HepG2 (cell line): ENCODE results near the gene ZNF624. TPM values are rescaled to one million over a fixed set of nuclear protein-coding genes. Genes with fewer than 3 reads are reported as not detected.

ENCODE experiments used
- AGO1 ChIP-seq: fragments of 200-400 bp; formaldehyde crosslinking; IDR thresholded peaks from 2 replicates; pipeline ENCODE4 v1.6.1; 2017; ENCODE audit warnings: mild to moderate bottlenecking, low read depth, low read length, moderate library complexity; ENCODE audit not compliant: poor library complexity, severe bottlenecking
- CCAR2 ChIP-seq: fragments of 200-400 bp; formaldehyde crosslinking; optimal IDR thresholded peaks from 2 replicates; pipeline ENCODE3; 2018; ENCODE audit warnings: low read depth, mild to moderate bottlenecking, low read length, moderate library complexity
- CENPX ChIP-seq: sonication (generic); formaldehyde crosslinking; IDR thresholded peaks from 2 replicates; pipeline ENCODE4 v1.9.0; 2021; ENCODE audit warnings: mild to moderate bottlenecking, missing genetic modification reagents, moderate library complexity
- GABPB1 ChIP-seq: IDR thresholded peaks from 2 replicates; pipeline ENCODE4 v1.6.1; 2016; ENCODE audit warnings: mild to moderate bottlenecking, missing genetic modification reagents, moderate library complexity, missing compliant biosample characterization
- HHEX ChIP-seq: IDR thresholded peaks from 2 replicates; pipeline ENCODE4 v1.6.1; 2016; ENCODE audit warnings: control low read depth
- RFXANK ChIP-seq: IDR thresholded peaks from 2 replicates; pipeline ENCODE4 v1.6.1; 2016
- SKIL ChIP-seq: sonication (generic); formaldehyde crosslinking; IDR thresholded peaks from 2 replicates; pipeline ENCODE4 v1.8.0; 2022; ENCODE audit warnings: missing genetic modification reagents, mild to moderate bottlenecking, moderate library complexity, borderline replicate concordance
- SNAPC2 ChIP-seq: sonication (generic); formaldehyde crosslinking; IDR thresholded peaks from 2 replicates; pipeline ENCODE4 v1.8.1; 2022; ENCODE audit warnings: mild to moderate bottlenecking, missing genetic modification reagents
- SPEN ChIP-seq: sonication (generic); formaldehyde crosslinking; IDR thresholded peaks from 2 replicates; pipeline ENCODE4 v1.5.1; 2020; ENCODE audit warnings: low read depth, mild to moderate bottlenecking, missing genetic modification reagents
- SYNCRIP ChIP-seq: fragments of 200-400 bp; formaldehyde crosslinking; IDR thresholded peaks from 2 replicates; pipeline ENCODE4 v1.6.1; 2018; ENCODE audit warnings: mild to moderate bottlenecking, low read depth, low read length; ENCODE audit not compliant: insufficient read depth
- ZNF274 ChIP-seq: sonication (generic); formaldehyde crosslinking; IDR thresholded peaks from 2 replicates; pipeline ENCODE4 v1.5.1; 2020; ENCODE audit warnings: mild to moderate bottlenecking, missing genetic modification reagents
- polyA plus RNA-seq, 8 experiments: library from polyadenylated mRNA; depleted of rRNA in 3 of 8; stranded (reverse) in 7 of 8; unstranded in 1 of 8; fragments of >200 nt; fragmentation: Illumina TruSeq in 4 of 8; extraction: Trizol in 4 of 8; gene quantifications; 2 replicates each; pipeline versions ENCODE4 v1.2.1 to v1.2.3, GENCODE V29; 2011 to 2016; ENCODE audit warnings: low read depth in 4 of 8, missing spikeins in 1 of 8, mixed read lengths in 1 of 8; ENCODE audit not compliant: insufficient read depth in 1 of 8
- total RNA-seq, 5 experiments: library from RNA; depleted of rRNA; stranded (reverse); fragments of >200 nt; fragmentation: Illumina TruSeq; extraction: Trizol; gene quantifications; 2 replicates each; pipeline ENCODE4 v1.2.3, GENCODE V29; 2016; ENCODE audit warnings: low read depth in 1 of 5
- TF ChIP-seq, protein P1 (sequence below): sonication (generic); formaldehyde crosslinking; IDR thresholded peaks from 2 replicates; pipeline ENCODE4 v1.4.0; 2020; ENCODE audit warnings: missing genetic modification reagents
- TF ChIP-seq, protein P2 (sequence below): IDR thresholded peaks from 2 replicates; pipeline ENCODE4 v1.6.1; 2012; ENCODE audit warnings: inconsistent platforms
- TF ChIP-seq, protein P3 (sequence below): sonication (generic); formaldehyde crosslinking; IDR thresholded peaks from 2 replicates; pipeline ENCODE4 v1.4.0; 2020; ENCODE audit warnings: mild to moderate bottlenecking, low read depth, missing genetic modification reagents
- TF ChIP-seq, protein P4 (sequence below): sonication (generic); formaldehyde crosslinking; IDR thresholded peaks from 2 replicates; pipeline ENCODE4 v1.4.0; 2020; ENCODE audit warnings: missing genetic modification reagents
- TF ChIP-seq, protein P5 (sequence below): IDR thresholded peaks from 2 replicates; pipeline ENCODE4 v1.6.1; 2016; ENCODE audit warnings: missing compliant biosample characterization, missing genetic modification reagents, borderline replicate concordance

Gene ZNF624
- total and polyA plus RNA-seq, 2 of the 13 experiments (the other 11 are each of a cell fraction or from before 2014, with no cell fraction given) = 0.75 to 3.5 TPM

GRCh38 chr17:16584273-16584995, 69.2 kb downstream of the ZNF624 start (continued):
- TF ChIP-seq, protein P1, sequence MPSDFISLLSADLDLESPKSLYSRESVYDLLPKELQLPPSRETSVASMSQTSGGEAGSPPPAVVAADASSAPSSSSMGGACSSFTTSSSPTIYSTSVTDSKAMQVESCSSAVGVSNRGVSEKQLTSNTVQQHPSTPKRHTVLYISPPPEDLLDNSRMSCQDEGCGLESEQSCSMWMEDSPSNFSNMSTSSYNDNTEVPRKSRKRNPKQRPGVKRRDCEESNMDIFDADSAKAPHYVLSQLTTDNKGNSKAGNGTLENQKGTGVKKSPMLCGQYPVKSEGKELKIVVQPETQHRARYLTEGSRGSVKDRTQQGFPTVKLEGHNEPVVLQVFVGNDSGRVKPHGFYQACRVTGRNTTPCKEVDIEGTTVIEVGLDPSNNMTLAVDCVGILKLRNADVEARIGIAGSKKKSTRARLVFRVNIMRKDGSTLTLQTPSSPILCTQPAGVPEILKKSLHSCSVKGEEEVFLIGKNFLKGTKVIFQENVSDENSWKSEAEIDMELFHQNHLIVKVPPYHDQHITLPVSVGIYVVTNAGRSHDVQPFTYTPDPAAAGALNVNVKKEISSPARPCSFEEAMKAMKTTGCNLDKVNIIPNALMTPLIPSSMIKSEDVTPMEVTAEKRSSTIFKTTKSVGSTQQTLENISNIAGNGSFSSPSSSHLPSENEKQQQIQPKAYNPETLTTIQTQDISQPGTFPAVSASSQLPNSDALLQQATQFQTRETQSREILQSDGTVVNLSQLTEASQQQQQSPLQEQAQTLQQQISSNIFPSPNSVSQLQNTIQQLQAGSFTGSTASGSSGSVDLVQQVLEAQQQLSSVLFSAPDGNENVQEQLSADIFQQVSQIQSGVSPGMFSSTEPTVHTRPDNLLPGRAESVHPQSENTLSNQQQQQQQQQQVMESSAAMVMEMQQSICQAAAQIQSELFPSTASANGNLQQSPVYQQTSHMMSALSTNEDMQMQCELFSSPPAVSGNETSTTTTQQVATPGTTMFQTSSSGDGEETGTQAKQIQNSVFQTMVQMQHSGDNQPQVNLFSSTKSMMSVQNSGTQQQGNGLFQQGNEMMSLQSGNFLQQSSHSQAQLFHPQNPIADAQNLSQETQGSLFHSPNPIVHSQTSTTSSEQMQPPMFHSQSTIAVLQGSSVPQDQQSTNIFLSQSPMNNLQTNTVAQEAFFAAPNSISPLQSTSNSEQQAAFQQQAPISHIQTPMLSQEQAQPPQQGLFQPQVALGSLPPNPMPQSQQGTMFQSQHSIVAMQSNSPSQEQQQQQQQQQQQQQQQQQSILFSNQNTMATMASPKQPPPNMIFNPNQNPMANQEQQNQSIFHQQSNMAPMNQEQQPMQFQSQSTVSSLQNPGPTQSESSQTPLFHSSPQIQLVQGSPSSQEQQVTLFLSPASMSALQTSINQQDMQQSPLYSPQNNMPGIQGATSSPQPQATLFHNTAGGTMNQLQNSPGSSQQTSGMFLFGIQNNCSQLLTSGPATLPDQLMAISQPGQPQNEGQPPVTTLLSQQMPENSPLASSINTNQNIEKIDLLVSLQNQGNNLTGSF (CRISPR knock-in tag) = no peak
- TF ChIP-seq, protein P2, sequence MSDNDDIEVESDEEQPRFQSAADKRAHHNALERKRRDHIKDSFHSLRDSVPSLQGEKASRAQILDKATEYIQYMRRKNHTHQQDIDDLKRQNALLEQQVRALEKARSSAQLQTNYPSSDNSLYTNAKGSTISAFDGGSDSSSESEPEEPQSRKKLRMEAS = peak; percentile 54; the same call in 1 of the 2 replicates
- TF ChIP-seq, protein P3, sequence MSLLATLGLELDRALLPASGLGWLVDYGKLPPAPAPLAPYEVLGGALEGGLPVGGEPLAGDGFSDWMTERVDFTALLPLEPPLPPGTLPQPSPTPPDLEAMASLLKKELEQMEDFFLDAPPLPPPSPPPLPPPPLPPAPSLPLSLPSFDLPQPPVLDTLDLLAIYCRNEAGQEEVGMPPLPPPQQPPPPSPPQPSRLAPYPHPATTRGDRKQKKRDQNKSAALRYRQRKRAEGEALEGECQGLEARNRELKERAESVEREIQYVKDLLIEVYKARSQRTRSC (CRISPR knock-in tag) = no peak
- TF ChIP-seq AGO1 (no peak), SKIL (CRISPR knock-in tag) (no peak), HHEX (CRISPR knock-in tag) (no peak), ZNF274 (CRISPR knock-in tag) (peak; percentile 83), GABPB1 (CRISPR knock-in tag) (peak; percentile 63), SPEN (CRISPR knock-in tag) (peak; percentile 30; the same call in 1 of the 2 replicates), CENPX (CRISPR knock-in tag) (no peak), SNAPC2 (CRISPR knock-in tag) (no peak), RFXANK (CRISPR knock-in tag) (no peak), CCAR2 (no peak), SYNCRIP (no peak)
- TF ChIP-seq, protein P4, sequence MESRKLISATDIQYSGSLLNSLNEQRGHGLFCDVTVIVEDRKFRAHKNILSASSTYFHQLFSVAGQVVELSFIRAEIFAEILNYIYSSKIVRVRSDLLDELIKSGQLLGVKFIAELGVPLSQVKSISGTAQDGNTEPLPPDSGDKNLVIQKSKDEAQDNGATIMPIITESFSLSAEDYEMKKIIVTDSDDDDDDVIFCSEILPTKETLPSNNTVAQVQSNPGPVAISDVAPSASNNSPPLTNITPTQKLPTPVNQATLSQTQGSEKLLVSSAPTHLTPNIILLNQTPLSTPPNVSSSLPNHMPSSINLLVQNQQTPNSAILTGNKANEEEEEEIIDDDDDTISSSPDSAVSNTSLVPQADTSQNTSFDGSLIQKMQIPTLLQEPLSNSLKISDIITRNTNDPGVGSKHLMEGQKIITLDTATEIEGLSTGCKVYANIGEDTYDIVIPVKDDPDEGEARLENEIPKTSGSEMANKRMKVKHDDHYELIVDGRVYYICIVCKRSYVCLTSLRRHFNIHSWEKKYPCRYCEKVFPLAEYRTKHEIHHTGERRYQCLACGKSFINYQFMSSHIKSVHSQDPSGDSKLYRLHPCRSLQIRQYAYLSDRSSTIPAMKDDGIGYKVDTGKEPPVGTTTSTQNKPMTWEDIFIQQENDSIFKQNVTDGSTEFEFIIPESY (CRISPR knock-in tag) = no peak
- TF ChIP-seq, protein P5, sequence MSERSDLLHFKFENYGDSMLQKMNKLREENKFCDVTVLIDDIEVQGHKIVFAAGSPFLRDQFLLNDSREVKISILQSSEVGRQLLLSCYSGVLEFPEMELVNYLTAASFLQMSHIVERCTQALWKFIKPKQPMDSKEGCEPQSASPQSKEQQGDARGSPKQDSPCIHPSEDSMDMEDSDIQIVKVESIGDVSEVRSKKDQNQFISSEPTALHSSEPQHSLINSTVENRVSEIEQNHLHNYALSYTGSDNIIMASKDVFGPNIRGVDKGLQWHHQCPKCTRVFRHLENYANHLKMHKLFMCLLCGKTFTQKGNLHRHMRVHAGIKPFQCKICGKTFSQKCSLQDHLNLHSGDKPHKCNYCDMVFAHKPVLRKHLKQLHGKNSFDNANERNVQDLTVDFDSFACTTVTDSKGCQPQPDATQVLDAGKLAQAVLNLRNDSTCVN (CRISPR knock-in tag) = peak; percentile 34; the same call in 1 of the 2 replicates
